GM12878 (cell line): Measurements from ENCODE around the gene PDGFA. TPM values are rescaled to one million over a fixed set of nuclear protein-coding genes. Genes with fewer than 3 reads are reported as not detected.

ENCODE experiments used
- ATAC-seq: fragments of 200-7000 bp; cut with Tn5 transposase; 3 replicates; pipeline ENCODE4 v1.9.1; 2020; ENCODE audit warnings: mild to moderate bottlenecking, moderate library complexity
- BruUV-seq: library from RNA; stranded (reverse); fragments of 400-500 nt; replicated peaks from 2 replicates; lab custom pipeline; 2021; lab: Mats Ljungman, UMichigan
- CTCF ChIA-PET: fragments of 300-600 bp; sonication (Branson Sonifier 250); formaldehyde crosslinking; extraction: SDS; loops from one replicate; lab custom pipeline; 2021; ENCODE audit warnings: inconsistent platforms; lab: Yijun Ruan, JAX
- POLR2A ChIA-PET: fragments of 350-600 bp; formaldehyde crosslinking; extraction: SDS; loops from one replicate; lab custom pipeline; 2021; ENCODE audit warnings: inconsistent platforms; lab: Charles Lee
- RAD21 ChIA-PET: fragments of 300-600 bp; sonication (Branson Sonifier 250); formaldehyde crosslinking; loops from one replicate; lab custom pipeline; 2023; ENCODE audit warnings: antibody characterized with exemption; ENCODE audit not compliant: unreplicated experiment; lab: Charles Lee
- SMC1A ChIA-PET: fragments of 300-600 bp; sonication (Branson Sonifier 250); formaldehyde crosslinking; loops from one replicate; lab custom pipeline; 2023; ENCODE audit not compliant: unreplicated experiment, uncharacterized antibody; lab: Charles Lee
- DNase-seq: peaks from one replicate; pipeline ENCODE4 v3.0.0-alpha.2; 2011; ENCODE audit warnings: low read depth, low spot score
- FAIRE-seq: peaks from 3 replicates; lab custom pipeline; 2011; peaks lifted over from hg19 to GRCh38; lab: Jason Lieb, UNC
- H2AFZ ChIP-seq: 2 replicates; pipeline ENCODE4 v1.6.0; 2011; ENCODE audit warnings: low read depth, low read length, control low read depth; ENCODE audit not compliant: control insufficient read depth
- H3K27ac ChIP-seq: 2 replicates; pipeline ENCODE4 v1.5.1; 2011; ENCODE audit warnings: control low read depth; ENCODE audit not compliant: control insufficient read depth, insufficient read depth
- H3K27me3 ChIP-seq, 2 experiments: replicated peaks in 1 of 2; 2 replicates each; pipeline versions ENCODE4 v1.6.0 to v1.6.1; 2011; ENCODE audit warnings: low read length in 1 of 2; ENCODE audit not compliant: control insufficient read depth in 2 of 2, insufficient read depth in 2 of 2
- H3K36me3 ChIP-seq, 2 experiments: 2 replicates each; pipeline ENCODE4 v1.5.1; 2011; ENCODE audit warnings: low read length in 1 of 2; ENCODE audit not compliant: control insufficient read depth in 2 of 2, insufficient read depth in 2 of 2
- H3K4me1 ChIP-seq: 2 replicates; pipeline ENCODE4 v1.6.1; 2011; ENCODE audit warnings: mild to moderate bottlenecking, low read length, moderate library complexity, mixed read lengths; ENCODE audit not compliant: control insufficient read depth, insufficient read depth
- H3K4me2 ChIP-seq: 2 replicates; pipeline ENCODE4 v1.6.0; 2011; ENCODE audit warnings: control low read depth; ENCODE audit not compliant: control insufficient read depth, insufficient read depth
- H3K4me3 ChIP-seq: fragments of 200-600 bp; sonication (generic); 2 replicates; pipeline ENCODE4 v1.5.1; 2016
- H3K79me2 ChIP-seq: 2 replicates; pipeline ENCODE4 v1.6.0; 2011; ENCODE audit warnings: low read length; ENCODE audit not compliant: control insufficient read depth, insufficient read depth
- H3K9ac ChIP-seq: 2 replicates; pipeline ENCODE4 v1.8.0; 2011; ENCODE audit warnings: low read length, control low read depth, mixed read lengths; ENCODE audit not compliant: control insufficient read depth, insufficient read depth
- H3K9me3 ChIP-seq: replicated peaks from 3 replicates; pipeline ENCODE4 v1.5.1; 2011; ENCODE audit warnings: mild to moderate bottlenecking, low read length; ENCODE audit not compliant: control insufficient read depth, insufficient read depth
- H4K20me1 ChIP-seq: 2 replicates; pipeline ENCODE4 v1.6.0; 2011; ENCODE audit not compliant: control insufficient read depth, insufficient read depth
- CREB1 ChIP-seq: IDR thresholded peaks from 2 replicates; pipeline ENCODE4 v1.6.1; 2012; ENCODE audit warnings: low read depth, mild to moderate bottlenecking, inconsistent platforms
- HCFC1 ChIP-seq: fragments of 150-350 bp; IDR thresholded peaks from 2 replicates; pipeline ENCODE4 v1.6.1; 2014; ENCODE audit warnings: low read length
- HDGF ChIP-seq: fragments of 450-650 bp; IDR thresholded peaks from 2 replicates; pipeline ENCODE4 v1.6.1; 2016; ENCODE audit warnings: antibody characterized with exemption
- NBN ChIP-seq: fragments of 450-650 bp; IDR thresholded peaks from 2 replicates; pipeline ENCODE4 v1.6.1; 2016
- POU2F2 ChIP-seq: IDR thresholded peaks from 3 replicates; pipeline ENCODE4 v1.6.1; 2011; ENCODE audit warnings: low read depth, mild to moderate bottlenecking, low read length, borderline replicate concordance
- REST ChIP-seq: IDR thresholded peaks from 2 replicates; pipeline ENCODE4 v1.6.1; 2012; ENCODE audit warnings: mild to moderate bottlenecking, low read depth, low read length
- ZBTB11 ChIP-seq: fragments of 450-650 bp; formaldehyde crosslinking; IDR thresholded peaks from 2 replicates; pipeline ENCODE4 v1.5.0; 2022; ENCODE audit warnings: mild to moderate bottlenecking, missing genetic modification characterization
- ZNF384 ChIP-seq: IDR thresholded peaks from 2 replicates; pipeline ENCODE4 v1.6.1; 2012; ENCODE audit warnings: low read depth, mild to moderate bottlenecking, low read length, improper control_type of control experiment, borderline replicate concordance
- WGBS: methylation state at CpG from one replicate; pipeline ENCODE4 v1.1.6; 2016; ENCODE audit warnings: low lambda C conversion rate; ENCODE audit not compliant: insufficient replicate concordance, insufficient coverage; ENCODE audit errors: missing lambda C conversion rate; 5-methylcytosine and 5-hydroxymethylcytosine counted together
- in situ Hi-C: fragments of 300-500 bp; cut with MboI; formaldehyde crosslinking; loops from 9 replicates; pipeline ENCODE4 v1.14.3; 2018; ENCODE audit warnings: mixed read lengths
- intact Hi-C: fragments of 100-400 bp; cut with micrococcal nuclease; formaldehyde crosslinking; loops from one replicate; pipeline ENCODE4 v1.14.2; 2022; ENCODE audit not compliant: unreplicated experiment
- polyA plus RNA-seq, 11 experiments: library from polyadenylated mRNA; depleted of rRNA in 4 of 11; unstranded in 6 of 11; stranded (reverse) in 5 of 11; fragments of >200 nt; fragmentation: Nextera tagmentation in 4 of 11; fragmentation: Illumina TruSeq in 1 of 11; extraction: Ambion mirVana in 4 of 11; extraction: Trizol in 1 of 11; gene quantifications; 1 replicate in 1 of 11; 2 replicates in 10 of 11; pipeline versions ENCODE4 v1.2.1 to v1.2.3, GENCODE V29; 2011 to 2016; ENCODE audit warnings: inconsistent platforms in 2 of 11, missing spikeins in 2 of 11, low read depth in 1 of 11
- total RNA-seq, 4 experiments: library from RNA; depleted of rRNA in 3 of 4; stranded (reverse); fragments of >200 nt in 3 of 4; fragmentation: Illumina TruSeq in 1 of 4; extraction: Trizol in 1 of 4; gene quantifications; 2 replicates each; pipeline versions ENCODE4 v1.2.1 to v1.2.3, GENCODE V29; 2013 to 2021

PDGFA gene
- total and polyA plus RNA-seq, 10 of the 15 experiments (the other 5 are each of a cell fraction or from before 2014, with no cell fraction given), result 2.5 to 10.0 (median 5.6) TPM

GRCh38 chr7:506921-507622 lies 12.6 kb downstream of the PDGFA start:
- no peaks in the 10 kb centered on the region for H3K9me3 ChIP-seq
- ATAC-seq (no peak), FAIRE-seq (no peak), DNase-seq (no peak)
- no peaks in the 10 kb centered on the region for H3K4me1 ChIP-seq
- H3K4me3 ChIP-seq, result no peak overlapping the region
- no peaks in the 10 kb centered on the region for H3K79me2 ChIP-seq
- H3K27me3 ChIP-seq, result no peaks in the 10 kb centered on the region
- ChIA-PET CTCF (no interaction called here), SMC1A (no interaction called here), POLR2A (no interaction called here), RAD21 (no interaction called here)
- intact Hi-C loops (no loop called here), in situ Hi-C loops (no loop called here)
- H3K9ac ChIP-seq, result no peak overlapping the region
- peaks cover 0 to 2% of the 10 kb centered on the region in 2 experiments; a peak in 2 of 4 replicates for H3K36me3 ChIP-seq
- no peak for TF ChIP-seq CREB1
- TF ChIP-seq HDGF, result no peak
- no TSS peak for BruUV-seq
- no peak overlapping the region for H2AFZ ChIP-seq
- WGBS, result 67% methylated on average over 15 of the region's 15 CpGs
- no peak overlapping the region for H3K4me2 ChIP-seq
- no peak overlapping the region for H3K27ac ChIP-seq
- no peaks in the 10 kb centered on the region for H4K20me1 ChIP-seq

- Histone ChIP-seq H3K79me2 (no peaks in the 10 kb centered on the region), H3K9ac (no peak overlapping the region), H3K27ac (no peak overlapping the region), H3K4me1 (no peaks in the 10 kb centered on the region), H4K20me1 (no peaks in the 10 kb centered on the region), H3K4me3 (no peak overlapping the region), H3K36me3 (peaks cover 0 to 2% of the 10 kb centered on the region in 2 experiments; a peak in 2 of 4 replicates), H3K27me3 (no peaks in the 10 kb centered on the region), H2AFZ (no peak overlapping the region), H3K9me3 (no peaks in the 10 kb centered on the region), H3K4me2 (no peak overlapping the region)
- CTCF ChIA-PET, result no interaction called here
- in situ Hi-C loops, result no loop called here
- 81% methylated on average over 11 of the region's 11 CpGs for WGBS
- POLR2A ChIA-PET, result no interaction called here
- DNase-seq (no peak), ATAC-seq (no peak), FAIRE-seq (no peak)
- RAD21 ChIA-PET, result no interaction called here
- no TSS peak for BruUV-seq
- SMC1A ChIA-PET, result no interaction called here
- intact Hi-C loops, result no loop called here
- TF ChIP-seq HCFC1 (no peak), REST (no peak), ZNF384 (no peak), NBN (no peak), POU2F2 (no peak), ZBTB11 (CRISPR knock-in tag) (no peak)
Observed at GRCh38 chr7:506391-506831, 13.2 kb downstream of the PDGFA start.
